Ovary (tissue), 9 donors: ENCODE data around the gene SPATA3. TPM values are rescaled to one million over a fixed set of nuclear protein-coding genes. Genes with fewer than 3 reads are reported as not detected.

Experiments
- DNase-seq, 5 donors: peaks; one replicate each; pipeline ENCODE4 v3.0.0-alpha.2; 2019 to 2020
- H3K27ac ChIP-seq, 2 donors: fragments of 200-600 bp; one replicate each; pipeline versions ENCODE4 v1.5.1 to v1.8.0; 2019 to 2022
- H3K27me3 ChIP-seq: fragments of 200-600 bp; one replicate; pipeline ENCODE4 v1.8.0; 2022
- H3K36me3 ChIP-seq: fragments of 200-600 bp; sonication (generic); one replicate; pipeline ENCODE4 v1.5.1; 2019
- H3K4me1 ChIP-seq: one replicate; pipeline ENCODE4 v1.8.1; 2013; ENCODE audit warnings: mild to moderate bottlenecking, moderate library complexity; ENCODE audit not compliant: insufficient read depth
- H3K4me3 ChIP-seq: fragments of 200-600 bp; sonication (generic); one replicate; pipeline ENCODE4 v1.5.1; 2017
- H3K9me3 ChIP-seq, 2 donors: fragments of 200-600 bp in 1 of 2; sonication (generic) in 1 of 2; one replicate each; pipeline versions ENCODE4 v1.5.1 to v1.8.1; 2013 to 2019; ENCODE audit warnings: mild to moderate bottlenecking in 1 of 2, moderate library complexity in 1 of 2
- EP300 ChIP-seq: sonication (generic); formaldehyde crosslinking; IDR thresholded peaks from one replicate; pipeline ENCODE4 v1.6.1; 2017; ENCODE audit warnings: antibody characterized with exemption
- POLR2A ChIP-seq: fragments of 450-650 bp; IDR thresholded peaks from one replicate; pipeline ENCODE4 v1.6.1; 2017; ENCODE audit warnings: antibody characterized with exemption, mild to moderate bottlenecking, moderate library complexity
- WGBS, 3 donors: extraction: QIAGEN DNeasy Blood & Tissue Kit in 1 of 3; methylation state at CpG; one replicate each; pipeline versions ENCODE4 v1.1.5 to v1.1.7; 2013 to 2017; 5-methylcytosine and 5-hydroxymethylcytosine counted together
- intact Hi-C, 4 donors: fragments of 100-400 bp; cut with DNase I; formaldehyde crosslinking; loops; one replicate each; pipeline versions ENCODE4 v1.11.0 to v1.15.1; 2022 to 2023
- polyA plus RNA-seq, 2 donors: library from polyadenylated mRNA; stranded (reverse); fragments of 200-250 nt in 1 of 2; fragments of 350-450 nt in 1 of 2; fragmentation: Illumina TruSeq in 1 of 2; extraction: RNeasy Lipid Tissue Mini Kit (QIAGEN cat#74804) in 1 of 2; gene quantifications; one replicate each; pipeline ENCODE4 v1.2.3, GENCODE V29; 2013 to 2014
- total RNA-seq, 7 donors: library from RNA; depleted of rRNA in 2 of 7; stranded (reverse); fragments of >200 nt in 2 of 7; fragmentation: NEBNext Ultra II Directional in 3 of 7; extraction: Animal tissue kit (Norgen Biotek cat#: 25700) in 3 of 7; gene quantifications; one replicate each; pipeline versions ENCODE4 v1.1.0 to v1.2.4, GENCODE V29; 2016 to 2023
- TF ChIP-seq, protein P1 (sequence below), 3 donors: fragments of 450-650 bp in 2 of 3; fragments of 200-600 bp in 1 of 3; IDR thresholded peaks; one replicate each; pipeline versions ENCODE4 v1.5.1 to v1.8.0; 2016 to 2022; ENCODE audit warnings: antibody characterized with exemption in 3 of 3, mild to moderate bottlenecking in 1 of 3
- donor health status: DM: no; HTN: no; CAD: no; lungs with moderate emphysema.
- donor health status: DM: no; HTN: no; CAD: no.
- donor health status: Bipolar disorder and iron deficiency.
- donor health status: DM: yes; HTN: yes; CAD: no.
- donor health status: DM: no; HTN: no; CAD: no.
- donor health status: DM: yes; HTN: yes; CAD: no.

SPATA3 gene
- total and polyA plus RNA-seq, 9 donors = not detected

DNA sequence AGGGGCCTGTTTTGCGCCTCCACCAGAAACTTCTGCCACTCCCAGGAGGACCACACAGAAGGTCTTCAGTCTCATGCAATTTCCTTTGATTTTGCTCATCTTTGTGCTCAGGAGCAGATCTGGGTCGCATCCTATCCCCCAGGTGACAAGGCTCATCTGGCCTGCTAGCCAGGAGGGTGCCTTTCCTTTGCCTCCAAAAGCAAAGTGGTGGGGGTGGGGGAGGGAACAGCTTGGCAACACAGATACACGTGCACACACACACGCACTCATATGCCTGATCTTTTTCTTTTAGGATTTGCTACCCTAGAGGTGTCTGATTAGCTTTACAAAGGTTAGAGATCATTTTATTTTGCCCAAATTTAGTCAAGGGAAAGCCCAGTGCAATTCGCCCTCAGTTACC lies 13.8 kb upstream of the SPATA3 start:
- Histone ChIP-seq H3K27ac (no peak overlapping the region), H3K4me1 (no peaks in the 10 kb centered on the region), H3K36me3 (no peaks in the 10 kb centered on the region), H3K4me3 (no peak overlapping the region), H3K27me3 (no peaks in the 10 kb centered on the region), H3K9me3 (no peaks in the 10 kb centered on the region)
- TF ChIP-seq POLR2A (no peak), EP300 (no peak)
- TF ChIP-seq, protein P1, sequence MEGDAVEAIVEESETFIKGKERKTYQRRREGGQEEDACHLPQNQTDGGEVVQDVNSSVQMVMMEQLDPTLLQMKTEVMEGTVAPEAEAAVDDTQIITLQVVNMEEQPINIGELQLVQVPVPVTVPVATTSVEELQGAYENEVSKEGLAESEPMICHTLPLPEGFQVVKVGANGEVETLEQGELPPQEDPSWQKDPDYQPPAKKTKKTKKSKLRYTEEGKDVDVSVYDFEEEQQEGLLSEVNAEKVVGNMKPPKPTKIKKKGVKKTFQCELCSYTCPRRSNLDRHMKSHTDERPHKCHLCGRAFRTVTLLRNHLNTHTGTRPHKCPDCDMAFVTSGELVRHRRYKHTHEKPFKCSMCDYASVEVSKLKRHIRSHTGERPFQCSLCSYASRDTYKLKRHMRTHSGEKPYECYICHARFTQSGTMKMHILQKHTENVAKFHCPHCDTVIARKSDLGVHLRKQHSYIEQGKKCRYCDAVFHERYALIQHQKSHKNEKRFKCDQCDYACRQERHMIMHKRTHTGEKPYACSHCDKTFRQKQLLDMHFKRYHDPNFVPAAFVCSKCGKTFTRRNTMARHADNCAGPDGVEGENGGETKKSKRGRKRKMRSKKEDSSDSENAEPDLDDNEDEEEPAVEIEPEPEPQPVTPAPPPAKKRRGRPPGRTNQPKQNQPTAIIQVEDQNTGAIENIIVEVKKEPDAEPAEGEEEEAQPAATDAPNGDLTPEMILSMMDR (IDR thresholded peaks at IDR 0.05) = no peak
- 85 to 87% (median 87%) methylated on average over 5 of the region's 5 CpGs for WGBS, 3 donors
- DNase-seq = no peak
- intact Hi-C loops = loop anchor here in 1 of 4 donors (10.0 kb wide), 1 partner anchor 77 kb away; no protein-coding TSS in a partner anchor

DNA sequence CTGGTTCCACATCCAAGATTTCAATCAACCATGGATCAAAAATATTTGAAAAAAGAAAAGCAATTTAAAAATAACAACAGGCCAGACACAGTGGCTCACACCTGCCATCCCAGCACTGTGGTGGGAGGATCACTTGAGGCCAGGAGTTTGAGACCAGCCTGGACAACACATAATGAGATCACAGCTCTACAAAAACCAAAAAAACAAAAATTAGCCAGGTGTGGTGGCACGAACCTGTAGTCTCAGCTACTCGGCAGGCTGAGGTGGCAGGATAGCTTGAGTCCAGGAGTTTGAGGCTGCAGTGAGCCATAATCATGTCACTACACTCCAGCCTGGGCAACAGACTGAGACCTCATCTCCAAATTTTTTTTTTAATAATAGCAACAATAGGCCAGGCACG lies 13.4 kb upstream of the SPATA3 start:
- no peaks in the 10 kb centered on the region for H3K4me1 ChIP-seq
- no peaks in the 10 kb centered on the region for H3K36me3 ChIP-seq
- no peak for DNase-seq
- intact Hi-C loops = loop anchor here in 1 of 4 donors (10.0 kb wide), 1 partner anchor 78 kb away; no protein-coding TSS in a partner anchor
- no peaks in the 10 kb centered on the region for H3K9me3 ChIP-seq
- no peaks in the 10 kb centered on the region for H3K27me3 ChIP-seq
- no peak overlapping the region for H3K4me3 ChIP-seq
- H3K27ac ChIP-seq = no peak overlapping the region
- WGBS, 3 donors = 79 to 85% (median 82%) methylated on average over 3 of the region's 3 CpGs
- TF ChIP-seq POLR2A (no peak), EP300 (no peak)
- TF ChIP-seq, protein P1 (IDR thresholded peaks at IDR 0.05) = no peak

DNA sequence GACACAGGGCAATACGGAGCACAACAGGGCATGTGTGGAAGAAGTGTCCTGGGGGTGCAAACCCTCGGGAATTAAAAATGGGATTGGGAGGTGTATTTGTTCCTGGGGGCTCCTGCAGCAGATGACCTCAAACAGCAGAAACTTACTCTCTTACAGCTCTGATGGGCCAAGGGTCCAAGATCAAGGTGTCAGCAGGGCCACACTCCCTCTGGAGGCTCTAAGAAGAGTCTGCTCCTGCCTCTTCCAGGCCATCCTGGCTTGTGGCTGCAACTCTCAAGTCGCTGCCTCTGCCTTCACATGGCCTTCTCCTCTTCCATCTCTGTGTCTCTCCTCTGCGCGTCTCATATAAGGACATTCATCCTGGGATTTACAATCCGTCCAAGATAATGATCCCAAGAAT lies 12.4 kb upstream of the SPATA3 start:
- Histone ChIP-seq H3K4me1 (no peaks in the 10 kb centered on the region), H3K36me3 (no peaks in the 10 kb centered on the region), H3K9me3 (no peaks in the 10 kb centered on the region), H3K27ac (no peak overlapping the region), H3K27me3 (no peaks in the 10 kb centered on the region), H3K4me3 (no peak overlapping the region)
- WGBS, 3 donors = 90 to 93% (median 93%) methylated on average over 6 of the region's 6 CpGs
- no peak for DNase-seq
- intact Hi-C loops = loop anchor here in 1 of 4 donors (10.0 kb wide), 1 partner anchor 79 kb away; no protein-coding TSS in a partner anchor
- no peak for TF ChIP-seq EP300
- TF ChIP-seq POLR2A = no peak
- TF ChIP-seq, protein P1 (IDR thresholded peaks at IDR 0.05) = no peak

DNA sequence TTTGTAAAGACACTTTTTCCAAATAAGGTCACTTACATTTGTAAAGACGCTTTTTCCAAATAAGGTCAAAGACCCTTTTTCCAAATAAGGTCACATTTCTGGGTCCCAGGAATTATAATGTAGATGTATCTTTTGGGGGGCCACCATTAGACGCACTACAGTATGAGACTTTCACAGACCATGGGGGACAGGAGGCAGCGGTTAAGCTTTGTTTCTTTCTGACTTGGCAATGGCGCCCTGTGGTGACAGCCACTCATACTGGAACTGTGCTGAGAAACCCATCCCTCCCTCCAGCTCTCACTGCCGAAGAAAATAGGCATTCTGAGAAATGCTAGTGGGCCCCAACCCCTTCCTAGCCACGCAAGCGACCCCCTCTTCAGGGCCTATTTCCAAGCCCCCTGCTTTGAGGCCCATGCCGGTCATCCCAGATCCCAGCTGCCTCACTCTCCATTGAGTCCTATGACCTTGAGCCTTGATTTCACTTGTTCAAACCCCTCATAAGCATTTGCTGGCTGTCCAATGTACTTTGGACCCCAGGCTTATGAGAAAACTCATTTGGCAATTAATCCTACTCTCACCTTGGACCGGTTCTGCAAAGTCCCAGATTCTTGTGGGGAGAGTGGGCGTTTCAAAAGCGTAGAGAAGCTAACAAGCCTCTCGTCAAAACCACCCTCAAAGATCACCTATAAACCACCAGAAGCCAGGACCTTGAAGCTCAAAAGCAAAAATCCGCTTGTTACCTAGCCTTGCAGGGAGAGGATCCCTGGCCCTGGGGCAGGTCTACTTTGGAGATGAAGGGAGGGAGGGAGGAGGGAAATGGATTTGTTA lies 11.3 kb upstream of the SPATA3 start:
- Histone ChIP-seq H3K27me3 (no peaks in the 10 kb centered on the region), H3K4me1 (no peaks in the 10 kb centered on the region), H3K4me3 (no peak overlapping the region), H3K27ac (no peak overlapping the region), H3K9me3 (no peaks in the 10 kb centered on the region), H3K36me3 (no peaks in the 10 kb centered on the region)
- intact Hi-C loops = loop anchor here (5.0 to 10.0 kb wide), 4 partner anchors 80 to 162 kb away; no protein-coding TSS in a partner anchor
- DNase-seq = no peak
- no peak for TF ChIP-seq EP300
- no peak for TF ChIP-seq POLR2A
- TF ChIP-seq, protein P1 (IDR thresholded peaks at IDR 0.05) = no peak
- 92 to 96% (median 92%) methylated on average over 13 of the region's 13 CpGs for WGBS, 3 donors
